GM12878 (cell line): ENCODE data around the gene CD69. TPM values are rescaled to one million over a fixed set of nuclear protein-coding genes. Genes with fewer than 3 reads are reported as not detected.

Experiments
- ATAC-seq: fragments of 200-7000 bp; cut with Tn5 transposase; 3 replicates; pipeline ENCODE4 v1.9.1; 2020; ENCODE audit warnings: mild to moderate bottlenecking, moderate library complexity
- BruUV-seq: library from RNA; stranded (reverse); fragments of 400-500 nt; replicated peaks from 2 replicates; lab custom pipeline; 2021; lab: Mats Ljungman, UMichigan
- CTCF ChIA-PET: fragments of 300-600 bp; sonication (Branson Sonifier 250); formaldehyde crosslinking; extraction: SDS; loops from one replicate; lab custom pipeline; 2021; ENCODE audit warnings: inconsistent platforms; lab: Yijun Ruan, JAX
- POLR2A ChIA-PET: fragments of 350-600 bp; formaldehyde crosslinking; extraction: SDS; loops from one replicate; lab custom pipeline; 2021; ENCODE audit warnings: inconsistent platforms; lab: Charles Lee
- RAD21 ChIA-PET: fragments of 300-600 bp; sonication (Branson Sonifier 250); formaldehyde crosslinking; loops from one replicate; lab custom pipeline; 2023; ENCODE audit warnings: antibody characterized with exemption; ENCODE audit not compliant: unreplicated experiment; lab: Charles Lee
- SMC1A ChIA-PET: fragments of 300-600 bp; sonication (Branson Sonifier 250); formaldehyde crosslinking; loops from one replicate; lab custom pipeline; 2023; ENCODE audit not compliant: unreplicated experiment, uncharacterized antibody; lab: Charles Lee
- DNase-seq: peaks from one replicate; pipeline ENCODE4 v3.0.0-alpha.2; 2011; ENCODE audit warnings: low read depth, low spot score
- FAIRE-seq: peaks from 3 replicates; lab custom pipeline; 2011; peaks lifted over from hg19 to GRCh38; lab: Jason Lieb, UNC
- H2AFZ ChIP-seq: 2 replicates; pipeline ENCODE4 v1.6.0; 2011; ENCODE audit warnings: low read depth, low read length, control low read depth; ENCODE audit not compliant: control insufficient read depth
- H3K27ac ChIP-seq: 2 replicates; pipeline ENCODE4 v1.5.1; 2011; ENCODE audit warnings: control low read depth; ENCODE audit not compliant: control insufficient read depth, insufficient read depth
- H3K27me3 ChIP-seq, 2 experiments: replicated peaks in 1 of 2; 2 replicates each; pipeline versions ENCODE4 v1.6.0 to v1.6.1; 2011; ENCODE audit warnings: low read length in 1 of 2; ENCODE audit not compliant: control insufficient read depth in 2 of 2, insufficient read depth in 2 of 2
- H3K36me3 ChIP-seq, 2 experiments: 2 replicates each; pipeline ENCODE4 v1.5.1; 2011; ENCODE audit warnings: low read length in 1 of 2; ENCODE audit not compliant: control insufficient read depth in 2 of 2, insufficient read depth in 2 of 2
- H3K4me1 ChIP-seq: 2 replicates; pipeline ENCODE4 v1.6.1; 2011; ENCODE audit warnings: mild to moderate bottlenecking, low read length, moderate library complexity, mixed read lengths; ENCODE audit not compliant: control insufficient read depth, insufficient read depth
- H3K4me2 ChIP-seq: 2 replicates; pipeline ENCODE4 v1.6.0; 2011; ENCODE audit warnings: control low read depth; ENCODE audit not compliant: control insufficient read depth, insufficient read depth
- H3K4me3 ChIP-seq: fragments of 200-600 bp; sonication (generic); 2 replicates; pipeline ENCODE4 v1.5.1; 2016
- H3K79me2 ChIP-seq: 2 replicates; pipeline ENCODE4 v1.6.0; 2011; ENCODE audit warnings: low read length; ENCODE audit not compliant: control insufficient read depth, insufficient read depth
- H3K9ac ChIP-seq: 2 replicates; pipeline ENCODE4 v1.8.0; 2011; ENCODE audit warnings: low read length, control low read depth, mixed read lengths; ENCODE audit not compliant: control insufficient read depth, insufficient read depth
- H3K9me3 ChIP-seq: replicated peaks from 3 replicates; pipeline ENCODE4 v1.5.1; 2011; ENCODE audit warnings: mild to moderate bottlenecking, low read length; ENCODE audit not compliant: control insufficient read depth, insufficient read depth
- H4K20me1 ChIP-seq: 2 replicates; pipeline ENCODE4 v1.6.0; 2011; ENCODE audit not compliant: control insufficient read depth, insufficient read depth
- EED ChIP-seq: sonication (generic); IDR thresholded peaks from 2 replicates; pipeline ENCODE4 v1.6.1; 2016; ENCODE audit warnings: antibody characterized with exemption, low read depth
- SREBF1 ChIP-seq: IDR thresholded peaks from 2 replicates; pipeline ENCODE4 v1.6.1; 2012; ENCODE audit warnings: mild to moderate bottlenecking, low read length
- SRF ChIP-seq, 2 experiments: IDR thresholded peaks; 2 replicates each; pipeline ENCODE4 v1.6.1; 2011; ENCODE audit warnings: low read depth in 2 of 2, low read length in 2 of 2, mild to moderate bottlenecking in 1 of 2, moderate library complexity in 1 of 2
- ZNF384 ChIP-seq: IDR thresholded peaks from 2 replicates; pipeline ENCODE4 v1.6.1; 2012; ENCODE audit warnings: low read depth, mild to moderate bottlenecking, low read length, improper control_type of control experiment, borderline replicate concordance
- ZZZ3 ChIP-seq: IDR thresholded peaks from 2 replicates; pipeline ENCODE4 v1.6.1; 2011; ENCODE audit warnings: low read depth; ENCODE audit not compliant: control insufficient read depth, insufficient read length
- WGBS: methylation state at CpG from one replicate; pipeline ENCODE4 v1.1.6; 2016; ENCODE audit warnings: low lambda C conversion rate; ENCODE audit not compliant: insufficient replicate concordance, insufficient coverage; ENCODE audit errors: missing lambda C conversion rate; 5-methylcytosine and 5-hydroxymethylcytosine counted together
- in situ Hi-C: fragments of 300-500 bp; cut with MboI; formaldehyde crosslinking; loops from 9 replicates; pipeline ENCODE4 v1.14.3; 2018; ENCODE audit warnings: mixed read lengths
- intact Hi-C: fragments of 100-400 bp; cut with micrococcal nuclease; formaldehyde crosslinking; loops from one replicate; pipeline ENCODE4 v1.14.2; 2022; ENCODE audit not compliant: unreplicated experiment
- polyA plus RNA-seq, 11 experiments: library from polyadenylated mRNA; depleted of rRNA in 4 of 11; unstranded in 6 of 11; stranded (reverse) in 5 of 11; fragments of >200 nt; fragmentation: Nextera tagmentation in 4 of 11; fragmentation: Illumina TruSeq in 1 of 11; extraction: Ambion mirVana in 4 of 11; extraction: Trizol in 1 of 11; gene quantifications; 1 replicate in 1 of 11; 2 replicates in 10 of 11; pipeline versions ENCODE4 v1.2.1 to v1.2.3, GENCODE V29; 2011 to 2016; ENCODE audit warnings: inconsistent platforms in 2 of 11, missing spikeins in 2 of 11, low read depth in 1 of 11
- total RNA-seq, 4 experiments: library from RNA; depleted of rRNA in 3 of 4; stranded (reverse); fragments of >200 nt in 3 of 4; fragmentation: Illumina TruSeq in 1 of 4; extraction: Trizol in 1 of 4; gene quantifications; 2 replicates each; pipeline versions ENCODE4 v1.2.1 to v1.2.3, GENCODE V29; 2013 to 2021
- TF ChIP-seq, protein P1 (sequence below): IDR thresholded peaks from 2 replicates; pipeline ENCODE4 v1.6.1; 2012; ENCODE audit warnings: low read length, inconsistent platforms

The CD69 gene
- total and polyA plus RNA-seq, 10 of the 15 experiments (the other 5 are each of a cell fraction or from before 2014, with no cell fraction given), result 7.3 to 156 (median 15.0) TPM

GRCh38 chr12:9773216-9773877 is 12.6 kb upstream of the CD69 start:
- no peaks in the 10 kb centered on the region for H3K27me3 ChIP-seq
- H3K9me3 ChIP-seq, result no peaks in the 10 kb centered on the region; the same call in 2 of the 3 replicates
- SMC1A ChIA-PET, result interaction anchor here (0.8 to 1.5 kb wide), 3 partner anchors 10 to 25 kb away, joined by 4 to 7 read pairs (median 5); no protein-coding TSS in a partner anchor
- H3K4me1 ChIP-seq, result peaks cover 7% of the 10 kb centered on the region; the same call in 1 of the 2 replicates
- H3K36me3 ChIP-seq, result no peaks in the 10 kb centered on the region
- no peak overlapping the region for H3K4me3 ChIP-seq
- FAIRE-seq (no peak), DNase-seq (no peak), ATAC-seq (no peak)
- H2AFZ ChIP-seq, result no peak overlapping the region
- RAD21 ChIA-PET, result interaction anchor here (0.9 to 8.1 kb wide), 3 partner anchors 19 to 25 kb away, joined by 3 to 134 read pairs (median 5); partner anchors contain the start of gene CD69
- no peak overlapping the region for H3K4me2 ChIP-seq
- 50% methylated on average over 2 of the region's 2 CpGs for whole genome bisulfite sequencing
- no peak overlapping the region for H3K27ac ChIP-seq
- intact Hi-C loops, result no loop called here
- no peaks in the 10 kb centered on the region for H3K79me2 ChIP-seq
- H4K20me1 ChIP-seq, result no peaks in the 10 kb centered on the region
- BruUV-seq, result no TSS peak
- POLR2A ChIA-PET, result interaction anchor here (0.6 to 0.7 kb wide), 2 partner anchors 15 to 772 kb away, joined by 3 to 6 read pairs; no protein-coding TSS in a partner anchor
- H3K9ac ChIP-seq, result no peak overlapping the region
- in situ Hi-C loops, result no loop called here
- CTCF ChIA-PET, result interaction anchor here (0.9 to 7.8 kb wide), 5 partner anchors 15 to 25 kb away, joined by 3 to 52 read pairs (median 4); no protein-coding TSS in a partner anchor
- TF ChIP-seq SRF (IDR thresholded peaks at IDR 0.05; ENCODE audit: low read depth in 2 of 2, low read length in 2 of 2) (no peak), SREBF1 (no peak), ZZZ3 (no peak), EED (no peak), ZNF384 (0 out of 2 replicates have a peak, but pooled peaks have one; percentile 35)
- TF ChIP-seq, protein P1, sequence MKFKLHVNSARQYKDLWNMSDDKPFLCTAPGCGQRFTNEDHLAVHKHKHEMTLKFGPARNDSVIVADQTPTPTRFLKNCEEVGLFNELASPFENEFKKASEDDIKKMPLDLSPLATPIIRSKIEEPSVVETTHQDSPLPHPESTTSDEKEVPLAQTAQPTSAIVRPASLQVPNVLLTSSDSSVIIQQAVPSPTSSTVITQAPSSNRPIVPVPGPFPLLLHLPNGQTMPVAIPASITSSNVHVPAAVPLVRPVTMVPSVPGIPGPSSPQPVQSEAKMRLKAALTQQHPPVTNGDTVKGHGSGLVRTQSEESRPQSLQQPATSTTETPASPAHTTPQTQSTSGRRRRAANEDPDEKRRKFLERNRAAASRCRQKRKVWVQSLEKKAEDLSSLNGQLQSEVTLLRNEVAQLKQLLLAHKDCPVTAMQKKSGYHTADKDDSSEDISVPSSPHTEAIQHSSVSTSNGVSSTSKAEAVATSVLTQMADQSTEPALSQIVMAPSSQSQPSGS, result no peak
